SK-N-SH treated with all-trans-retinoic acid at 6 μM for 48 hours (cell line): ENCODE results near the gene NOX4.

Source experiments
- TSHZ2 ChIP-seq: fragments of 250-450 bp; sonication (Bioruptor Pico); IDR thresholded peaks from 2 replicates; pipeline ENCODE4 v1.5.0; 2020; ENCODE audit warnings: mild to moderate bottlenecking, moderate library complexity
- ZFP3 ChIP-seq: fragments of 250-450 bp; sonication (Bioruptor Pico); IDR thresholded peaks from 2 replicates; pipeline ENCODE4 v1.5.0; 2020; ENCODE audit warnings: mild to moderate bottlenecking, moderate library complexity

- TF ChIP-seq TSHZ2 (CRISPR knock-in tag) (no peak), ZFP3 (CRISPR knock-in tag) (no peak)
These were observed 9.2 kb upstream of the NOX4 start for GRCh38 chr11:89500336-89500735.
